Measurements from ENCODE around the gene ERCC5. TPM values are rescaled to one million over a fixed set of nuclear protein-coding genes. Genes with fewer than 3 reads are reported as not detected.

Gene ERCC5
- total and polyA plus RNA-seq, 4 donors = 17.7 to 44.8 (median 24.7) TPM

DNA sequence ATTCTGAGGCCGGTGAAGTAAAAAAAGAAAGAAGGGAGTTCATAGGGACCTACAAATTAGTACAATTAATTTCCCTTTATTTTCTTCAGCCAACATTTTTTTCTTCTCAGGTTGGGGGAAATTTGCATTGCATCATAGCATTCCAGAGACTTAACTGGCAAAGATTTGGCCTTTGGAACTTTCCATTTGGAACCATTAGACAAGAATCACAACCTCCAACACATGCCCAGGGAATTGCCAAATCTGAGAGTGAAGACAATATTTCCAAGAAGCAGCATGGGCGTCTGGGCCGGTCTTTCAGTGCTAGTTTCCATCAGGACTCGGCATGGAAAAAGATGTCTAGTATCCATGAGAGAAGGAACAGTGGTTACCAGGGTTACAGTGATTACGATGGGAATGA is 6.4 kb upstream of the ERCC5 start (continued):
- TF ChIP-seq, protein P1, sequence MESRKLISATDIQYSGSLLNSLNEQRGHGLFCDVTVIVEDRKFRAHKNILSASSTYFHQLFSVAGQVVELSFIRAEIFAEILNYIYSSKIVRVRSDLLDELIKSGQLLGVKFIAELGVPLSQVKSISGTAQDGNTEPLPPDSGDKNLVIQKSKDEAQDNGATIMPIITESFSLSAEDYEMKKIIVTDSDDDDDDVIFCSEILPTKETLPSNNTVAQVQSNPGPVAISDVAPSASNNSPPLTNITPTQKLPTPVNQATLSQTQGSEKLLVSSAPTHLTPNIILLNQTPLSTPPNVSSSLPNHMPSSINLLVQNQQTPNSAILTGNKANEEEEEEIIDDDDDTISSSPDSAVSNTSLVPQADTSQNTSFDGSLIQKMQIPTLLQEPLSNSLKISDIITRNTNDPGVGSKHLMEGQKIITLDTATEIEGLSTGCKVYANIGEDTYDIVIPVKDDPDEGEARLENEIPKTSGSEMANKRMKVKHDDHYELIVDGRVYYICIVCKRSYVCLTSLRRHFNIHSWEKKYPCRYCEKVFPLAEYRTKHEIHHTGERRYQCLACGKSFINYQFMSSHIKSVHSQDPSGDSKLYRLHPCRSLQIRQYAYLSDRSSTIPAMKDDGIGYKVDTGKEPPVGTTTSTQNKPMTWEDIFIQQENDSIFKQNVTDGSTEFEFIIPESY (IDR thresholded peaks at IDR 0.05) = no peak

DNA sequence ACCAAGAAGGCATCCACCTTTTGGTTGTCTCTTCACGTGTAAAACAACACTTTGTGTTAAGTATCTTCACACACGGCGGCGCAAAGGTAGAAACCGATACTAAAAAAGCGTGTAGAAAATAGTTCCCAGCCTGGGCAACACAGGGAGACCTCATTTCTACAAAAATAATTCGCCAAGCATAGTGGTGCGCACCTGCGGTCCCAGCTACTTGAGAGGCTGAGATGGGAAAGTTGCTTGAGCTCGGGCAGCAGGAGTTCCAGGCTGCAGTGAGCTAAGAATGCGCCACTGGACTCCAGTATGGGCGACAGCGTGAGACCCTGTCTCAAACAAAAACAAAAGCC is 573 bp upstream of the ERCC5 start:
- peak overlapping the region; percentile 73 to 95 (median 93) for H3K4me3 ChIP-seq (ENCODE audit: low read depth in 1 of 3, low read length in 3 of 3)
- 2% methylated on average over 13 of the region's 13 CpGs for WGBS
- no peaks in the 10 kb centered on the region for H3K27me3 ChIP-seq (ENCODE audit: control insufficient read depth in 4 of 4, insufficient read depth in 4 of 4, low read length in 3 of 4)
- no peak for DNase-seq (ENCODE audit: low spot score)
- TF ChIP-seq NR2F2 (IDR thresholded peaks at IDR 0.05) (no peak), JUND (IDR thresholded peaks at IDR 0.05) (no peak), SP1 (IDR thresholded peaks at IDR 0.05) (no peak), GABPA (IDR thresholded peaks at IDR 0.05 in 1 of 2, conservative IDR thresholded peaks at IDR 0.05 in 1 of 2) (no peak), HNF4A (conservative IDR thresholded peaks at IDR 0.05) (no peak), EGR1 (IDR thresholded peaks at IDR 0.05; ENCODE audit: low read depth in 2 of 2) (no peak), HNF4G (IDR thresholded peaks at IDR 0.05) (no peak), YY1 (IDR thresholded peaks at IDR 0.05) (no peak)
- TF ChIP-seq, protein P2, sequence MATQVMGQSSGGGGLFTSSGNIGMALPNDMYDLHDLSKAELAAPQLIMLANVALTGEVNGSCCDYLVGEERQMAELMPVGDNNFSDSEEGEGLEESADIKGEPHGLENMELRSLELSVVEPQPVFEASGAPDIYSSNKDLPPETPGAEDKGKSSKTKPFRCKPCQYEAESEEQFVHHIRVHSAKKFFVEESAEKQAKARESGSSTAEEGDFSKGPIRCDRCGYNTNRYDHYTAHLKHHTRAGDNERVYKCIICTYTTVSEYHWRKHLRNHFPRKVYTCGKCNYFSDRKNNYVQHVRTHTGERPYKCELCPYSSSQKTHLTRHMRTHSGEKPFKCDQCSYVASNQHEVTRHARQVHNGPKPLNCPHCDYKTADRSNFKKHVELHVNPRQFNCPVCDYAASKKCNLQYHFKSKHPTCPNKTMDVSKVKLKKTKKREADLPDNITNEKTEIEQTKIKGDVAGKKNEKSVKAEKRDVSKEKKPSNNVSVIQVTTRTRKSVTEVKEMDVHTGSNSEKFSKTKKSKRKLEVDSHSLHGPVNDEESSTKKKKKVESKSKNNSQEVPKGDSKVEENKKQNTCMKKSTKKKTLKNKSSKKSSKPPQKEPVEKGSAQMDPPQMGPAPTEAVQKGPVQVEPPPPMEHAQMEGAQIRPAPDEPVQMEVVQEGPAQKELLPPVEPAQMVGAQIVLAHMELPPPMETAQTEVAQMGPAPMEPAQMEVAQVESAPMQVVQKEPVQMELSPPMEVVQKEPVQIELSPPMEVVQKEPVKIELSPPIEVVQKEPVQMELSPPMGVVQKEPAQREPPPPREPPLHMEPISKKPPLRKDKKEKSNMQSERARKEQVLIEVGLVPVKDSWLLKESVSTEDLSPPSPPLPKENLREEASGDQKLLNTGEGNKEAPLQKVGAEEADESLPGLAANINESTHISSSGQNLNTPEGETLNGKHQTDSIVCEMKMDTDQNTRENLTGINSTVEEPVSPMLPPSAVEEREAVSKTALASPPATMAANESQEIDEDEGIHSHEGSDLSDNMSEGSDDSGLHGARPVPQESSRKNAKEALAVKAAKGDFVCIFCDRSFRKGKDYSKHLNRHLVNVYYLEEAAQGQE (IDR thresholded peaks at IDR 0.05) = no peak
- TF ChIP-seq, protein P3, sequence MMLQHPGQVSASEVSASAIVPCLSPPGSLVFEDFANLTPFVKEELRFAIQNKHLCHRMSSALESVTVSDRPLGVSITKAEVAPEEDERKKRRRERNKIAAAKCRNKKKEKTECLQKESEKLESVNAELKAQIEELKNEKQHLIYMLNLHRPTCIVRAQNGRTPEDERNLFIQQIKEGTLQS (IDR thresholded peaks at IDR 0.05) = no peak
- TF ChIP-seq, protein P4, sequence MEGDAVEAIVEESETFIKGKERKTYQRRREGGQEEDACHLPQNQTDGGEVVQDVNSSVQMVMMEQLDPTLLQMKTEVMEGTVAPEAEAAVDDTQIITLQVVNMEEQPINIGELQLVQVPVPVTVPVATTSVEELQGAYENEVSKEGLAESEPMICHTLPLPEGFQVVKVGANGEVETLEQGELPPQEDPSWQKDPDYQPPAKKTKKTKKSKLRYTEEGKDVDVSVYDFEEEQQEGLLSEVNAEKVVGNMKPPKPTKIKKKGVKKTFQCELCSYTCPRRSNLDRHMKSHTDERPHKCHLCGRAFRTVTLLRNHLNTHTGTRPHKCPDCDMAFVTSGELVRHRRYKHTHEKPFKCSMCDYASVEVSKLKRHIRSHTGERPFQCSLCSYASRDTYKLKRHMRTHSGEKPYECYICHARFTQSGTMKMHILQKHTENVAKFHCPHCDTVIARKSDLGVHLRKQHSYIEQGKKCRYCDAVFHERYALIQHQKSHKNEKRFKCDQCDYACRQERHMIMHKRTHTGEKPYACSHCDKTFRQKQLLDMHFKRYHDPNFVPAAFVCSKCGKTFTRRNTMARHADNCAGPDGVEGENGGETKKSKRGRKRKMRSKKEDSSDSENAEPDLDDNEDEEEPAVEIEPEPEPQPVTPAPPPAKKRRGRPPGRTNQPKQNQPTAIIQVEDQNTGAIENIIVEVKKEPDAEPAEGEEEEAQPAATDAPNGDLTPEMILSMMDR (IDR thresholded peaks at IDR 0.05; ENCODE audit: low read depth, low read length, missing input control) = no peak
- peaks cover 3 to 33% (median 27%) of the 10 kb centered on the region in 4 donors for H3K4me1 ChIP-seq (ENCODE audit: control insufficient read depth in 4 of 4, insufficient read depth in 4 of 4, low read length in 3 of 4)
- H3K9me3 ChIP-seq (ENCODE audit: control insufficient read depth in 4 of 4, low read length in 3 of 4) = no peaks in the 10 kb centered on the region
- H3K36me3 ChIP-seq (ENCODE audit: control insufficient read depth in 4 of 4, insufficient read depth in 3 of 4, low read depth in 1 of 4, low read length in 3 of 4) = no peaks in the 10 kb centered on the region
- H3K27ac ChIP-seq (ENCODE audit: low read depth in 1 of 2, low read length in 2 of 2) = peak overlapping the region; percentile 91 to 96
- peak overlapping the region; percentile 75 to 79 for H3K9ac ChIP-seq (ENCODE audit: low read depth in 1 of 2, low read length in 2 of 2)
